ENCODE results near the gene PKD2. TPM values are rescaled to one million over a fixed set of nuclear protein-coding genes. Genes with fewer than 3 reads are reported as not detected.

PKD2 gene
- polyA plus RNA-seq, 1 donor from 2014 or later: 54.8 TPM

DNA sequence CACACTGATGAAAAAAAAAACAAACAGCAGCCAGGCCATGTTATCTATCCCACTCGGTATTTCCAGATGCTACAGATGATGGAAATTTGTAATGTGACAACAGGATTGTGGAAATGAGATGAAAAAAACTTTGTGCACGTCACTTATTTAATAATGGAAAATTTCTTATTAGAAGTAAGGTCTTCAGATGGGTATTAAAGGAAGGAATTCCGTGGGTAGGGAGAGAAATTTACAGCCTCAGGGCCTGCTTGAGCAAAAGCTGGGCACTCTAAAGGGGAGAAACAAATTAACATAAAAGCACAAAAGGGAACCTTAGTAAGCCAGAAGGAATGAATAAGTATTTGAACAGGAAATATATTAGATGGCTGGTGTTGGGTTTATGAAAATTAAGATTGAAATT, 4.2 kb upstream of the PKD2 start:
- no peak overlapping the region for H2AFZ ChIP-seq (ENCODE audit: low read depth, low read length)
- no peak overlapping the region for H3K4me2 ChIP-seq (ENCODE audit: low read length)
- TF ChIP-seq TAF1 (IDR thresholded peaks at IDR 0.05; ENCODE audit: low read depth): no peak
- TF ChIP-seq MXI1 (conservative IDR thresholded peaks at IDR 0.05; ENCODE audit: poor library complexity, severe bottlenecking): no peak
- TF ChIP-seq SMC3 (conservative IDR thresholded peaks at IDR 0.05; ENCODE audit: poor library complexity): no peak
- TF ChIP-seq, protein P1, sequence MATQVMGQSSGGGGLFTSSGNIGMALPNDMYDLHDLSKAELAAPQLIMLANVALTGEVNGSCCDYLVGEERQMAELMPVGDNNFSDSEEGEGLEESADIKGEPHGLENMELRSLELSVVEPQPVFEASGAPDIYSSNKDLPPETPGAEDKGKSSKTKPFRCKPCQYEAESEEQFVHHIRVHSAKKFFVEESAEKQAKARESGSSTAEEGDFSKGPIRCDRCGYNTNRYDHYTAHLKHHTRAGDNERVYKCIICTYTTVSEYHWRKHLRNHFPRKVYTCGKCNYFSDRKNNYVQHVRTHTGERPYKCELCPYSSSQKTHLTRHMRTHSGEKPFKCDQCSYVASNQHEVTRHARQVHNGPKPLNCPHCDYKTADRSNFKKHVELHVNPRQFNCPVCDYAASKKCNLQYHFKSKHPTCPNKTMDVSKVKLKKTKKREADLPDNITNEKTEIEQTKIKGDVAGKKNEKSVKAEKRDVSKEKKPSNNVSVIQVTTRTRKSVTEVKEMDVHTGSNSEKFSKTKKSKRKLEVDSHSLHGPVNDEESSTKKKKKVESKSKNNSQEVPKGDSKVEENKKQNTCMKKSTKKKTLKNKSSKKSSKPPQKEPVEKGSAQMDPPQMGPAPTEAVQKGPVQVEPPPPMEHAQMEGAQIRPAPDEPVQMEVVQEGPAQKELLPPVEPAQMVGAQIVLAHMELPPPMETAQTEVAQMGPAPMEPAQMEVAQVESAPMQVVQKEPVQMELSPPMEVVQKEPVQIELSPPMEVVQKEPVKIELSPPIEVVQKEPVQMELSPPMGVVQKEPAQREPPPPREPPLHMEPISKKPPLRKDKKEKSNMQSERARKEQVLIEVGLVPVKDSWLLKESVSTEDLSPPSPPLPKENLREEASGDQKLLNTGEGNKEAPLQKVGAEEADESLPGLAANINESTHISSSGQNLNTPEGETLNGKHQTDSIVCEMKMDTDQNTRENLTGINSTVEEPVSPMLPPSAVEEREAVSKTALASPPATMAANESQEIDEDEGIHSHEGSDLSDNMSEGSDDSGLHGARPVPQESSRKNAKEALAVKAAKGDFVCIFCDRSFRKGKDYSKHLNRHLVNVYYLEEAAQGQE (IDR thresholded peaks at IDR 0.05; ENCODE audit: borderline replicate concordance): no peak
- TF ChIP-seq POLR2AphosphoS5 (IDR thresholded peaks at IDR 0.05): no peak
- no peak for TF ChIP-seq EZH2 (IDR thresholded peaks at IDR 0.05; ENCODE audit: borderline replicate concordance, insufficient read depth, low read length, poor library complexity, severe bottlenecking)
- H3K9me2 ChIP-seq (ENCODE audit: insufficient read depth, low read length): no peaks in the 10 kb centered on the region
- no peaks in the 10 kb centered on the region for H3F3A ChIP-seq (ENCODE audit: insufficient read depth, low read length, poor library complexity, severe bottlenecking)
- no peaks in the 10 kb centered on the region for H4K20me1 ChIP-seq (ENCODE audit: insufficient read depth)
- H3K4me3 ChIP-seq (ENCODE audit: low read length): no peak overlapping the region
- H3K79me2 ChIP-seq (replicated peaks; ENCODE audit: insufficient read depth, low read length): peaks cover under 1% of the 10 kb centered on the region
- no peaks in the 10 kb centered on the region for H3K36me3 ChIP-seq (ENCODE audit: insufficient read depth, low read length)
- no peaks in the 10 kb centered on the region for H3K9me3 ChIP-seq (ENCODE audit: low read length)
- H3K9ac ChIP-seq (ENCODE audit: low read length): no peak overlapping the region
- no peaks in the 10 kb centered on the region for H3K27me3 ChIP-seq (ENCODE audit: insufficient read depth, low read depth, low read length)
- no peak overlapping the region for H3K27ac ChIP-seq (ENCODE audit: low read length)

DNA sequence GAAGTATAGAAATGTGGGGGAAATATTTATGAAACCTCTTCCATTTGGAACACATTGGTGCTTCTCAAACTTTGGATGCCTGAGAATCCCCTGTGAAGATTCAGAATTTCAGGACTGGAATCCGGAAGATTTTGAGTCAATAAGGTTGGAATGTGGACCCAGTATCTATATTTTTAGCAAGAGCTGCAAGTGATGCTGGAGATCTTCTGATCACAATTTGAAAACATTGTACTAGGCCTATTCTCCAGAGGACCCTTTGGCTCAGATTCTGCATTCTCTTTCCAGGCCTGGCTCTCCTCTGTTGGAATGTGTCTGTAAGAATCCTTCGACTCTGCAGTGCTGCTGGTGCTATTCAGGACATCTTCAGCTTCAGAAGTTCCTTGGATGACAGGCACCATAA, 2.4 kb upstream of the PKD2 start:
- peaks cover 19% of the 10 kb centered on the region for H3K79me2 ChIP-seq (replicated peaks; ENCODE audit: insufficient read depth, low read length)
- H3K9me2 ChIP-seq (ENCODE audit: insufficient read depth, low read length): no peaks in the 10 kb centered on the region
- H3K27ac ChIP-seq (ENCODE audit: low read length): no peak overlapping the region
- H3K4me3 ChIP-seq (ENCODE audit: low read length): no peak overlapping the region
- H2AFZ ChIP-seq (ENCODE audit: low read depth, low read length): no peak overlapping the region
- H3K36me3 ChIP-seq (ENCODE audit: insufficient read depth, low read length): no peaks in the 10 kb centered on the region
- TF ChIP-seq POLR2AphosphoS5 (IDR thresholded peaks at IDR 0.05) (no peak), MXI1 (conservative IDR thresholded peaks at IDR 0.05; ENCODE audit: poor library complexity, severe bottlenecking) (no peak), EZH2 (IDR thresholded peaks at IDR 0.05; ENCODE audit: borderline replicate concordance, insufficient read depth, low read length, poor library complexity, severe bottlenecking) (no peak), RAD21 (conservative IDR thresholded peaks at IDR 0.05) (no peak), SMC3 (conservative IDR thresholded peaks at IDR 0.05; ENCODE audit: poor library complexity) (no peak), TAF1 (IDR thresholded peaks at IDR 0.05; ENCODE audit: low read depth) (no peak), EP300 (conservative IDR thresholded peaks at IDR 0.05; ENCODE audit: poor library complexity, severe bottlenecking) (no peak)
- TF ChIP-seq, protein P2, sequence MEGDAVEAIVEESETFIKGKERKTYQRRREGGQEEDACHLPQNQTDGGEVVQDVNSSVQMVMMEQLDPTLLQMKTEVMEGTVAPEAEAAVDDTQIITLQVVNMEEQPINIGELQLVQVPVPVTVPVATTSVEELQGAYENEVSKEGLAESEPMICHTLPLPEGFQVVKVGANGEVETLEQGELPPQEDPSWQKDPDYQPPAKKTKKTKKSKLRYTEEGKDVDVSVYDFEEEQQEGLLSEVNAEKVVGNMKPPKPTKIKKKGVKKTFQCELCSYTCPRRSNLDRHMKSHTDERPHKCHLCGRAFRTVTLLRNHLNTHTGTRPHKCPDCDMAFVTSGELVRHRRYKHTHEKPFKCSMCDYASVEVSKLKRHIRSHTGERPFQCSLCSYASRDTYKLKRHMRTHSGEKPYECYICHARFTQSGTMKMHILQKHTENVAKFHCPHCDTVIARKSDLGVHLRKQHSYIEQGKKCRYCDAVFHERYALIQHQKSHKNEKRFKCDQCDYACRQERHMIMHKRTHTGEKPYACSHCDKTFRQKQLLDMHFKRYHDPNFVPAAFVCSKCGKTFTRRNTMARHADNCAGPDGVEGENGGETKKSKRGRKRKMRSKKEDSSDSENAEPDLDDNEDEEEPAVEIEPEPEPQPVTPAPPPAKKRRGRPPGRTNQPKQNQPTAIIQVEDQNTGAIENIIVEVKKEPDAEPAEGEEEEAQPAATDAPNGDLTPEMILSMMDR (IDR thresholded peaks at IDR 0.05; ENCODE audit: poor library complexity, severe bottlenecking): no peak
- TF ChIP-seq, protein P1 (IDR thresholded peaks at IDR 0.05; ENCODE audit: borderline replicate concordance): no peak
- no peaks in the 10 kb centered on the region for H4K20me1 ChIP-seq (ENCODE audit: insufficient read depth)
- H3K27me3 ChIP-seq (ENCODE audit: insufficient read depth, low read depth, low read length): no peaks in the 10 kb centered on the region
- H3K9ac ChIP-seq (ENCODE audit: low read length): no peak overlapping the region
- H3F3A ChIP-seq (ENCODE audit: insufficient read depth, low read length, poor library complexity, severe bottlenecking): no peaks in the 10 kb centered on the region
- H3K9me3 ChIP-seq (ENCODE audit: low read length): no peaks in the 10 kb centered on the region
- no peak overlapping the region for H3K4me2 ChIP-seq (ENCODE audit: low read length)

Data from neural cell (in vitro differentiated cells).